HG03196 (cell line): ENCODE results near the gene RAD50.
"Not testable (repeated sequence)": the region's sequence is repeated elsewhere in the genome, so short reads cannot be mapped to it uniquely, and the experiment has no call there.

Experiments
- ATAC-seq: cut with Tn5 transposase; IDR thresholded peaks from one replicate; pipeline ENCODE4 v1.9.1; 2021; ENCODE audit not compliant: unreplicated experiment

Gene RAD50

DNA sequence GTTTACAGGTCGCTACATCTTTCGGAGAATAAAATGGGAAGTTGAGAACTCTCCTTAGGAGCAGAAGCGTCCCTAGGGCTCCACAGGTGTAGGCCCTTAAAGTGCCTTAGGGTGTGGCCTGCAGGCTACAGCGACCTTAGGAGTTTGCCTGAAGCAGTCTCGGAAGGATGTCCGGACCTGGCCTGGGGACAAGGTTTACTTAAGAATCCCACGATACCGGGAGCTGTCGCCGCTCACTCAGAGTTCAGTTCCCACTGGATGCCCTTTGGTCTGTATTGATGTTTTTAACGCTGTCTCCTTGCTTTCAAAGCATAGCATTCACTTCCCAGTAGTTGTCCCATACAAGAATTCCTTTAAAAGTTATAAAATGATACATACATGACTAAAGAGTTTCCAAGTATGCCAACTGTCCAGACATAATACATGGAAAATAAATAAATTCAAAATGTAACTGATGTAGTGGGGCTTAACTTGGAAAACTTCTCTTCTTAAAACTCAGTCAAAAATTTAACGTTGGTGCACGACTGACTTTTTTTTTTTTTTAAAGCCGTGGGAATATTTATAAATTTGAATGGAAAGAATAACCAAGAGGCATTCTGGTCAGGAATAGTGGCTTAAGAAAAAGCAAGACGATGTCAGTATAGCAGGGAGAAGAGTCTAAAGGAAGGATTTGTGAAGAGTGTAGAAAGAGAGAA is 848 bp downstream of the RAD50 start:
- ATAC-seq, result no peak

GRCh38 chr5:132559383-132560060 is 2.7 kb downstream of the RAD50 start:
- ATAC-seq, result no peak

DNA sequence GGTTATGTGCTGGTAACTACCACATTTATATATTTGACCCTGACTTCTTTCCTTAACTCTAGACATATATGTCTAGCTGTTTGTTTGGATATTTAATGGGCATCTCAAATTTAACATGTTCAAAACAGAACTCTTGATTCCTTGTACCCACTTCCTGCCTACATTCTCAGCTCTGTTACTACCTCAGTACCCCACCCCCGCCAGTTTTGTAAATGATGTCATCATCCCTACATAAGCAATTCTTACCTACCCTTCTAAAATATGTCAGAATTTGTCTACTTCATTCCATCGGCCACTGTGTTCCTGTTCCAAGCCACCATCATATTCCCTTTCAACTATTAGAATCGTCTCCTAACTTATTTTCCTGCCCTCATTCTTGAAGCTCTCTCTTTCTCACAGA is 4.8 kb downstream of the RAD50 start:
- ATAC-seq, result no peak

DNA sequence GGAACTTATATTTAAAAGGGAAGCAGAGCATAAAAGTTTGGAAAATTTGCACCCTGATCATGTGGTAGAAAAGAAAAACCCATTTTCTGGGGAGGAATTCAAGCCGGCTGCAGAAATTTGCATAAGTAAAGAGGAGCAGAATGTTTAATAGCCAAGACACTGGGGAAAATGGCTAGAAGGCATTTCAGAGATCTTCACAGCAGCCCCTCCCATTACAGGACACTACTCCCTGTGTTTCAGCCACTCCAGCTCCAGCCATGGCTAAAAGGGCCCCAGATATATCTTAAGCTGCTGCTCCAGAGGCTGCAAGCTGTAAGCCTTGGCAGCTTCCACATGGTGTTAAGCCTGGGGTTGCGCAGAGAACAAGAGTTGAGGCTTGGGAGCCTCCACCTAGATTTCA is 7.8 kb downstream of the RAD50 start:
- ATAC-seq, result not testable (repeated sequence)

DNA sequence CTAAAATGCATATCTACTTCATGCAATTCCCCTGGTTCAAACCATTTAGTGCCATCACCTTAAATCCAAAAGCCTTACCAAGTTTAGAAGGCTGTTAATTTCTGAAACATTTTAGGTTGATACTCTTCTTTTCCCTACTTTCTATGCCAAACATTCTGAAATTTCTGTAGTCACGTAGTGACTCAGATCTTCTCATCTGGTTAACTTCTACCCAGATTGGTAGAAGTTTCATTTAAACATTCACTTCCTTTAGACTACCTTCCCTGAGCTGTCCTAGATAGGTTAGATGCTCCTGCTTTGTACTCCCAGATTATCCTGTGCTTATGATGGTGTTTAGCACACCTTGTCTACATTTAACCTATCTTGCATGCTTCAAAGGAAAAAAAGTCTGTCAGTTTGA is 9.9 kb downstream of the RAD50 start:
- ATAC-seq, result no peak

- no peak for ATAC-seq
Measured at GRCh38 chr5:132576123-132576522, 19.3 kb downstream of the RAD50 start.

DNA sequence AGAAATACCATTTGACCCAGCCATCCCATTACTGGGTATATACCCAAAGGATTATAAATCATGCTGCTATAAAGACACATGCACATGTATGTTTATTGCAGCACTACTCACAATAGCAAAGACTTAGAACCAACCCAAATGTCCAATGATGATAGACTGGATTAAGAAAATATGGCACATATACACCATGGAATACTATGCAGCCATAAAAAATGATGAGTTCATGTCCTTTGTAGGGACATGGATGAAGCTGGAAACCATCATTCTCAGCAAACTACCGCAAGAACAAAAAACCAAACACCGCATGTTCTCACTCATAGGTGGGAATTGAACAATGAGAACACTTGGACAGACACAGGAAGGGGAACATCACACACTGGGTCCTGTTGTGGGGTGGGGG is 27.8 kb downstream of the RAD50 start:
- not testable (repeated sequence) for ATAC-seq

- ATAC-seq, result no peak
Measured at GRCh38 chr5:132586063-132586462, 29.3 kb downstream of the RAD50 start.

GRCh38 chr5:132589467-132589866 is 32.7 kb downstream of the RAD50 start:
- ATAC-seq, result no peak

DNA sequence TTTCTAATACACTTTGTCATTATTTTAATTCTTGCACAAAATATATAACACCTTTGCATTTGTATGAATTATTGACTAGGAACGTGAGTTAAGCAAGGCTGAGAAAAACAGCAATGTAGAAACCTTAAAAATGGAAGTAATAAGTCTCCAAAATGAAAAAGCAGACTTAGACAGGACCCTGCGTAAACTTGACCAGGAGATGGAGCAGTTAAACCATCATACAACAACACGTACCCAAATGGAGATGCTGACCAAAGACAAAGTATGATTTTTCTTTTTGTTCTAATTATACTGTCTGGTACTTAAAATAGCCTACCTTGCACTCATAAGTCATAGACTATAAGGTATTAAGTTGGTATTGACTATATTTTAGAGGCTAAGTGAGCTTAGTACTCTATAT is 34.4 kb downstream of the RAD50 start:
- ATAC-seq, result no peak

DNA sequence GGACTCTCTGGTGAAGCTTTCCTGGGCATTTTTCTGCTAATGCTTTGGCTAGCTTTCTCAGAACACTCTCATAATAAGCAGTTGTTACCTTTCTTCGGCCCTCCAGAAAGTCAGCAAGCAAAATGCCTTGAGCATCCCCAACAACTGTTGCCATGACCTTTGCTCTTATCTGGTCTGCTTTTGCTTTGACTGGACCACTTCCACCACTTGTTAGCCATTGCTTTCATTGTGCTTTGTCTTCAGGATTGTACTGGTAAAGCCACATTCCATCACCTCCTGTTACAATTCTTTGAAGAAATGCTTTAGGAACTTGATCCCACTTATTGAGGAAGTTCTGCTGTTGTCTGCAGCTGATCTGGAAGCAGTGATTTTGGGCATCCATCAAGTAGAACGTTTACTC is 35.7 kb downstream of the RAD50 start:
- ATAC-seq, result no peak

- no peak for ATAC-seq
Measured at GRCh38 chr5:132594170-132594569, 37.4 kb downstream of the RAD50 start.

GRCh38 chr5:132595624-132596023 is 38.8 kb downstream of the RAD50 start:
- no peak for ATAC-seq

DNA sequence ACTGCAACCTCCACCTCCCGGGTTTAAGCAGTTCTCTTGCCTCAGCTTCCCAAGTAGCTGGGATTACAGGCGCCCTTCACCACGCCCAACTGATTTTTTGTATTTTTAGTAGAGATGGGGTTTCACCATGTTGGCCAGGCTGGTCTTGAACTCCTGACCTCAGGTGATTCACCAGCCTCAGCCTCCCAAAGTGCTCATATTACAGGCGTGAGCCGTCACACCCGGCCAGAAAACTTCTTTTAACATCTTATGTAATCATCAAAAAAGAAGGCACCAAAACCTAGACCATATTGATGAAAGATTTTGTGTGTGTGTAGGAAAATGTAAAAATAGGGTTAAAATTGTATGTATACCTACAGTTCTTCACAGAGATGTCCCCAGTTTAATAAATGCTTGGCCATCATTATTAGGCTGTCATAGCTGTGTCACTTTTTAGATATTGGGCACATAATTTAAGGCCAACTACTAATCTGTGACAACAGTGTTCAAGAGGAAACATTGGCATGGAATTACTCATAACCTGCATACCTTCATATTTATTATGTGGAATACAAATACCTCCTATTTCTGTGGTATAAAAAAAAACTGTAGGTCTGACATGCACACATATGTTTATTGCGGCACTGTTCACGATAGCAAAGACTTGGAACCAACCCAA is 44.4 kb downstream of the RAD50 start:
- no peak for ATAC-seq

DNA sequence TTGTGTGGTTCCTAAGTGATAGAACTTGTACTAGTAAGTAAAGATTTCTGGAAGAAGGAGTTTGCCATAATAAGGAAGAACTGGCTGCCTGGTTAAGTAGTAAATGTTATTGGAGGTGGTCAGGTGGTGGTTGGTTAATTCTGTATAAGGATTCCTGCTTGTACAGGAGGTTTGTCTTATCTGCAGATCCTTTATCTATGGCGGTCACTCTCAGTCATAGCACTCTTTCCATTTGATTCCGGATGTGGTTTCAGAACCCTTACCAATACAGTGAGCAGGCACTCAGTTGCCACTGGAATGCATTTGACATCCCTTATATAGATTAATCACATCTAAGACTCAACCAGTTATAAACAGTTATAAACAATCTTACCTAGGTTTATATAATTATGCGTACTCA is 50.3 kb downstream of the RAD50 start:
- no peak for ATAC-seq

DNA sequence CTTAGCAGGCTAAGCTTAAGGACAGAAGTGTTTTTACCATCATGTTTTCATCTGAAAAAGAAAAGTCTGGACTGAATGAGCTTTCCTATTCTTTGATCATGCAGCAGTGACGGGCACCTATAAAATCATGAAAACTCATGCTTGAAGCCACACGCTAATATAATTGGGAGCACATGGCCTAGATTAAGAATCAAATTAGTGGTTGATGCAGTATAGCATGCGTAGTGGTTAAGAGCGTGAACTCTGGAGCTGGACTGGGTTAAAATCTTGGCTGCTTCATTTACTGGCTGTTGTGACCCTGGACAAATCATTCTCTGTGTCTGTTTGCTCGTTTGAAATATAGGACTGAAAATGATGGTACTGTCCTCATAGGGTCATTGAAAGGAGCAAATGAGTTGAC is 51.3 kb downstream of the RAD50 start:
- no peak for ATAC-seq

DNA sequence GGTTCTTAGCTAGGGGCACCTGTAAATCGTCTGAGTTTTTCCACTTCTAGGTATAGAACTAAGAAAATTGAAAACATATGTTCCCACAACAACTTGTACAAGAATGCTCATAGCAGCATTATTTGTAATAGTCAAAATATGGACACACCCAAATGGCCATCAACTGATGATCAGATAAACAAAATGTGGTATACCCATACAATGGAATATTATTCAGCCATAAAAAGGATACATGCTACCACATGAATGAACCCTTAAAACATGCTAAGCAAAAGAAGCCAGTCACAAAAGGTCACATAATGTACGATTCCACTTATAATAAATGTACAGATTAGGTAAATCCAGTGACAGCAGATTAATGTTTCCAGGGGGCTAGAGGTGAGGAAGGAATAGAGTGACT is 55.2 kb downstream of the RAD50 start:
- no peak for ATAC-seq

DNA sequence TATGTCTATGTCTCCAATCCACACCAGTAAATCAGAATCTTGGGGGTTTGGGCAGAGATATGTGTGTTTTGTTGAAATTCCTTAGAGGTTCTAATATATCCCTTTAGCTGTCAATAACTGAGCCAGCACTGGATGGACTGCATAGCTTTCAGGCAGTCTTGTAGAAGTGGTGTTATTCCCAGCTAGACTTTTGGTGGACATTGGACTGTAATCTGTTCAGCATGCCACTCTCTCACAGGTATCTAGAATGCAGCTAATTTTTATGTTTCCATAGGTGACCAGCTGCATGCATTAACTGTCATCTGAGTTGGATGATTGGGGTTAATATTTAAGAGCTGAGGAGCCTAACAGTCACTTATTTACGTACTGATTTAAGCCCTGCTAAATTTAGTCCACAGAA is 56.1 kb downstream of the RAD50 start:
- ATAC-seq, result no peak

DNA sequence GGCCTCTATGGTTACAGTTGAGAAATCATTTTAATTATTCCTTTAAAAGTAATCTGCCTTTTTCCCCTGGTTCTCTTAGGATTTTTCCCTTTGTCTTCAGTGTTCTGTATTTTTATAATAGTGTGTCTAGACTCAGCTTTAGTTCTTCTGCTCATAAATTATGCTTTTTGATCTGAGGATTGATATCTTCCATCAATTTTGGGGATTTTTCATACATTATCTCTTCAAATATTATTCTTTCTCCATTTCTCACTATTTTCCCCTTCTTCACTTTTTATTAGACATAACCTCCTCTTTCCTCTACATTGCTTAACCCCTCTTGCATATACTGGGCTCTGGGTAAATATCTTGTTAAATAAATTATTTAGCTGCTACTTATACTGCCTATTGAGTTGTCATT is 64.9 kb downstream of the RAD50 start:
- ATAC-seq, result no peak

GRCh38 chr5:132622608-132623007 is 65.8 kb downstream of the RAD50 start:
- no peak for ATAC-seq

DNA sequence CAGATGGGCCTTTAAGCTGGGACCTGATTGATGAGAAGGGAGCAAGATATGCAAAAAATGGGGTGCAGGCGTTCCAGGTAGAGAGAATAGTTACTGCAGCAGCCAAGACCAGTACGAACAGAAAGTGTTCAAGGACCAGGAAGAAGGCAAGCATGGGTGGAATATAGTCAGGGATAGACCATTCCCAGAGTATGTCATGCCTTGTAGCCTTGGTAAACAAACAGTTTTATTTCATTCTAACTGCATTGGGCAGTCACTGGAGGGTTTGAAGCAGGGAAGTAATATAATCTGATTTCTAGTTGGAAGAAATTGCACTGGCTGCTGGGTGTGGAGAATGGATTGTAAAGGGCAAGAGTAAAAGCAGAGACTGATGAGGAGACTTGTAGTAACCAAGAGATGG is 70.7 kb downstream of the RAD50 start:
- ATAC-seq, result no peak

DNA sequence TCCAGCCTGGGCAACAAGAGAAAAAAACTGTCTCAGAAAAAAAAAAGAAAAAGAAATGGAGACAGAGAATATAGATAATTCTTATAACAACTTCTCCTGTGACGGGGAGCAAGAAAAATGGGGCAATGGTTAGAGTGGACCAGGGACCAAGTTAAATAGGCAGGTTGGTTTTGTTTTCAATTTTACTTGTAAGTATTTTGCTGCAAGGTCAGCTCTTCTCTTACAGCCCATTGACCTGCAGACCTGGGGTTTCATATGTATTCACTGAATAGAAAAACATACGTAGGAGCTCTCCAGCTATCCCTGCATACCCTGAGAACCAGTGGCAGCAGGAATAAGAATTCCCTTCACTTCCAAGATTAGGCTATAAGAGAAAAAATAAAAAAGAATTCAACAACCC is 72.0 kb downstream of the RAD50 start:
- no peak for ATAC-seq
